DND-41 (cell line): Measurements from ENCODE around the gene EPN1.
A peak's percentile ranks its signal among the peaks of the same experiment; 100 is the strongest.

ENCODE experiments used
- ATAC-seq: fragments of 200-7000 bp; cut with Tn5 transposase; 3 replicates; pipeline ENCODE4 v1.9.1; 2021; ENCODE audit warnings: low read depth; ENCODE audit not compliant: insufficient read depth
- DNase-seq: peaks from one replicate; pipeline ENCODE4 v3.0.0-alpha.2; 2020
- H2AFZ ChIP-seq: 2 replicates; pipeline ENCODE4 v1.6.0; 2012; ENCODE audit warnings: low read depth, low read length
- H3K27ac ChIP-seq: 2 replicates; pipeline ENCODE4 v1.5.1; 2012; ENCODE audit warnings: low read length, inconsistent platforms
- H3K27me3 ChIP-seq: fragments of 200-600 bp; sonication (generic); 2 replicates; pipeline ENCODE4 v1.6.0; 2012; ENCODE audit warnings: low read length, mild to moderate bottlenecking, inconsistent platforms; ENCODE audit not compliant: insufficient read depth, poor library complexity
- H3K36me3 ChIP-seq: 2 replicates; pipeline ENCODE4 v1.5.1; 2012; ENCODE audit warnings: low read length, inconsistent platforms; ENCODE audit not compliant: insufficient read depth
- H3K4me1 ChIP-seq: 2 replicates; pipeline ENCODE4 v1.5.1; 2012; ENCODE audit warnings: mild to moderate bottlenecking, low read length; ENCODE audit not compliant: insufficient read depth
- H3K4me2 ChIP-seq: 2 replicates; pipeline ENCODE4 v1.6.0; 2012; ENCODE audit warnings: mild to moderate bottlenecking, moderate library complexity, low read length, inconsistent platforms; ENCODE audit not compliant: insufficient read depth
- H3K4me3 ChIP-seq, 2 experiments: fragments of 200-600 bp in 1 of 2; shearing (Covaris generic) in 1 of 2; 2 replicates each; pipeline ENCODE4 v1.5.1; 2012 to 2016; ENCODE audit warnings: inconsistent platforms in 2 of 2, low read length in 2 of 2, mild to moderate bottlenecking in 2 of 2, low read depth in 1 of 2, moderate library complexity in 1 of 2
- H3K79me2 ChIP-seq: 2 replicates; pipeline ENCODE4 v1.6.0; 2012; ENCODE audit warnings: low read length, inconsistent platforms; ENCODE audit not compliant: insufficient read depth
- H3K9ac ChIP-seq: 2 replicates; pipeline ENCODE4 v1.6.0; 2012; ENCODE audit warnings: low read depth, mild to moderate bottlenecking, inconsistent platforms, low read length, moderate library complexity
- H3K9me3 ChIP-seq: 2 replicates; pipeline ENCODE4 v1.5.1; 2012; ENCODE audit warnings: low read length, moderate library complexity, mild to moderate bottlenecking, inconsistent platforms; ENCODE audit not compliant: insufficient read depth, severe bottlenecking
- H4K20me1 ChIP-seq: 2 replicates; pipeline ENCODE4 v1.6.0; 2012; ENCODE audit warnings: low read length; ENCODE audit not compliant: insufficient read depth
- CTCF ChIP-seq: IDR thresholded peaks from 2 replicates; pipeline ENCODE4 v1.5.1; 2012; ENCODE audit warnings: borderline replicate concordance, low read length, moderate library complexity, mild to moderate bottlenecking; ENCODE audit not compliant: poor library complexity, severe bottlenecking; ENCODE audit errors: extremely low read depth
- EZH2 ChIP-seq: IDR thresholded peaks from 3 replicates; pipeline ENCODE4 v1.6.1; 2012; ENCODE audit warnings: borderline replicate concordance, low read depth, mild to moderate bottlenecking, moderate library complexity, low read length, inconsistent platforms; ENCODE audit not compliant: severe bottlenecking

The EPN1 gene

GRCh38 chr19:55633861-55634260, 41.2 kb upstream of the EPN1 start:
- no peak for DNase-seq
- Histone ChIP-seq H3K4me3 (peak overlapping the region in 1 of 2 experiments; percentile 87; a peak in 2 of 4 replicates), H4K20me1 (peaks cover 15% of the 10 kb centered on the region), H3K36me3 (peaks cover 3% of the 10 kb centered on the region), H3K27me3 (no peaks in the 10 kb centered on the region), H3K9me3 (no peaks in the 10 kb centered on the region), H2AFZ (peak overlapping the region; percentile 84), H3K79me2 (peaks cover 44% of the 10 kb centered on the region), H3K4me1 (peaks cover 50% of the 10 kb centered on the region), H3K27ac (peak overlapping the region; percentile 91), H3K4me2 (peak overlapping the region; percentile 94), H3K9ac (peak overlapping the region; percentile 89)
- no peak for ATAC-seq
- TF ChIP-seq CTCF = no peak
- TF ChIP-seq EZH2 = no peak

- Histone ChIP-seq H3K27me3 (no peaks in the 10 kb centered on the region), H3K27ac (peak overlapping the region; percentile 91), H3K36me3 (peaks cover 3% of the 10 kb centered on the region), H3K4me3 (peak overlapping the region; percentile 87 to 94), H4K20me1 (peaks cover 15% of the 10 kb centered on the region), H3K4me1 (peaks cover 61% of the 10 kb centered on the region), H3K4me2 (peak overlapping the region; percentile 94), H2AFZ (peak overlapping the region; percentile 84), H3K79me2 (peaks cover 50% of the 10 kb centered on the region), H3K9me3 (no peaks in the 10 kb centered on the region), H3K9ac (peak overlapping the region; percentile 89)
- DNase-seq (no peak), ATAC-seq (no peak)
- no peak for TF ChIP-seq CTCF
These were observed 39.7 kb upstream of the EPN1 start for GRCh38 chr19:55635334-55635717.

GRCh38 chr19:55635856-55636440, 39.1 kb upstream of the EPN1 start:
- Histone ChIP-seq H3K27me3 (no peaks in the 10 kb centered on the region), H3K79me2 (peaks cover 55% of the 10 kb centered on the region)
- no peak for TF ChIP-seq EZH2
- no peak for TF ChIP-seq CTCF

More at GRCh38 chr19:55635856-55636440, 39.1 kb upstream of the EPN1 start:
- no peak overlapping the region for H2AFZ ChIP-seq
- peak overlapping the region; percentile 87 to 94 for H3K4me3 ChIP-seq
- no peaks in the 10 kb centered on the region for H3K9me3 ChIP-seq
- peaks cover 15% of the 10 kb centered on the region for H4K20me1 ChIP-seq
- peaks cover 65% of the 10 kb centered on the region for H3K4me1 ChIP-seq
- DNase-seq (no peak), ATAC-seq (no peak)
- H3K27ac ChIP-seq = peak overlapping the region; percentile 91
- peak overlapping the region; percentile 94 for H3K4me2 ChIP-seq
- H3K36me3 ChIP-seq = peaks cover 3% of the 10 kb centered on the region
- peak overlapping the region; percentile 89 for H3K9ac ChIP-seq
